Tibial nerve (tissue), 4 donors: ENCODE measurements around the gene CASP1. TPM values are rescaled to one million over a fixed set of nuclear protein-coding genes. Genes with fewer than 3 reads are reported as not detected.

Experiments used
- DNase-seq, 2 donors: peaks; one replicate each; pipeline ENCODE4 v3.0.0-alpha.2; 2019; ENCODE audit warnings: low spot score in 2 of 2
- H3K27ac ChIP-seq, 4 donors: fragments of 200-600 bp; sonication (generic) in 3 of 4; one replicate each; pipeline ENCODE4 v1.5.1; 2017 to 2019; ENCODE audit warnings: mild to moderate bottlenecking in 1 of 4
- H3K27me3 ChIP-seq, 2 donors: fragments of 200-600 bp; sonication (generic) in 1 of 2; one replicate each; pipeline versions ENCODE4 v1.5.1 to v1.6.0; 2017 to 2019
- H3K36me3 ChIP-seq, 3 donors: fragments of 200-600 bp; sonication (generic); one replicate each; pipeline ENCODE4 v1.5.1; 2018 to 2019
- H3K4me1 ChIP-seq, 4 donors: fragments of 200-600 bp; sonication (generic) in 3 of 4; one replicate each; pipeline ENCODE4 v1.5.1; 2017 to 2019
- H3K4me3 ChIP-seq, 4 donors: fragments of 200-600 bp; sonication (generic) in 3 of 4; one replicate each; pipeline ENCODE4 v1.5.1; 2017 to 2019; ENCODE audit warnings: mild to moderate bottlenecking in 1 of 4, moderate library complexity in 1 of 4
- H3K9me3 ChIP-seq, 4 donors: fragments of 200-600 bp; sonication (generic) in 3 of 4; one replicate each; pipeline ENCODE4 v1.5.1; 2017 to 2019
- EP300 ChIP-seq, 2 donors: sonication (generic); formaldehyde crosslinking; IDR thresholded peaks; one replicate each; pipeline ENCODE4 v1.6.1; 2017; ENCODE audit warnings: antibody characterized with exemption in 2 of 2, mild to moderate bottlenecking in 1 of 2
- POLR2A ChIP-seq, 2 donors: fragments of 450-650 bp; IDR thresholded peaks; one replicate each; pipeline ENCODE4 v1.6.1; 2017; ENCODE audit warnings: antibody characterized with exemption in 2 of 2, mild to moderate bottlenecking in 2 of 2, moderate library complexity in 2 of 2
- WGBS, 2 donors: methylation state at CpG; one replicate each; pipeline ENCODE4 v1.1.5; 2018; 5-methylcytosine and 5-hydroxymethylcytosine counted together
- total RNA-seq, 4 donors: library from RNA; depleted of rRNA; stranded (reverse); fragments of >200 nt; gene quantifications; one replicate each; pipeline ENCODE4 v1.1.0, GENCODE V29; 2016
- TF ChIP-seq, protein P1 (sequence below), 5 experiments: fragments of 200-600 bp in 3 of 5; fragments of 450-650 bp in 2 of 5; sonication (generic) in 3 of 5; IDR thresholded peaks; one replicate each; pipeline ENCODE4 v1.5.1; 2016 to 2019; ENCODE audit warnings: antibody characterized with exemption in 5 of 5, mild to moderate bottlenecking in 3 of 5, moderate library complexity in 2 of 5

Gene CASP1
- total RNA-seq, 4 donors from 2014 or later, result 8.5 to 15.0 (median 8.9) TPM

DNA sequence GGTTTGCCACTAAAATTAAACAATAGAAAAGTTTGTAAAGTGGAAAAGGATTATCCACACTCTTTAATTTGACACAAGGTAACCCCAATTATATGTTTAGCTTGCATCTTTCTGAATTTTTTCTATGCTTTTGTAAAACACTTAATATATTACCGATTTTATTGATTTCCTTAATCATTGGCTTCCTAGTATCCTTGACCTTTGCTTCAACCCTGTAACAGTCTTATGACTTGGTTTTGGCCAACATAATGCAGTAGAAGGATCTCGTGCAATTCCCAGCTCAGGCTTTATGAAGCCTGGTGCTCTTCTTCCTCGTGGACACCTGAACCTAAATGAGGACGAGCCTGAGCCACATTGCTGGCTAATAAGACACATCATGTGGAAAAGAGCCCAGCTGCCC, 43.0 kb downstream of the CASP1 start:
- no peak for DNase-seq
- WGBS, 2 donors, result 84 to 86% methylated on average over 4 of the region's 4 CpGs
- no peak overlapping the region for H3K27ac ChIP-seq

DNA sequence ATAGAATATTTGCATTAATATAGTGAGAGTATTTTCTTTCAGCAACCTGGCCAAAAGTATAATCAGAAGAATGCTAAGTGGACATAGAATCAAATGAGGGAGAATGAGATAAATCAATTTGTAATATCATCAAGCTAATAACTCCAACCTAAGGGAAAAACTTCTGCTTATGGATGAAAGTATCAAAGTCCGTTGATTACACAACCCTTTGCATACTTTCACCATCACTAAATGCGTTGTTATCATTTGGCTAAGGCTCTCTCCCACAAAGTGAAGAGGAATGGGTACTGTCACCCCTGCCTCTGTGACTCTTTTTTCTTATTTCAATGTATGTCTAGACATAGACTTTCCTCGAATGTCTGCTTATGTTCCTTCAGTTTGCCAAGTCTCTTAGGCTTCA, 50.1 kb downstream of the CASP1 start:
- no peaks in the 10 kb centered on the region for H3K4me1 ChIP-seq
- 87 to 88% methylated on average over 3 of the region's 3 CpGs for WGBS, 2 donors
- no peak for TF ChIP-seq POLR2A (IDR thresholded peaks at IDR 0.05)
- TF ChIP-seq EP300 (IDR thresholded peaks at IDR 0.05), result no peak
- TF ChIP-seq, protein P1, sequence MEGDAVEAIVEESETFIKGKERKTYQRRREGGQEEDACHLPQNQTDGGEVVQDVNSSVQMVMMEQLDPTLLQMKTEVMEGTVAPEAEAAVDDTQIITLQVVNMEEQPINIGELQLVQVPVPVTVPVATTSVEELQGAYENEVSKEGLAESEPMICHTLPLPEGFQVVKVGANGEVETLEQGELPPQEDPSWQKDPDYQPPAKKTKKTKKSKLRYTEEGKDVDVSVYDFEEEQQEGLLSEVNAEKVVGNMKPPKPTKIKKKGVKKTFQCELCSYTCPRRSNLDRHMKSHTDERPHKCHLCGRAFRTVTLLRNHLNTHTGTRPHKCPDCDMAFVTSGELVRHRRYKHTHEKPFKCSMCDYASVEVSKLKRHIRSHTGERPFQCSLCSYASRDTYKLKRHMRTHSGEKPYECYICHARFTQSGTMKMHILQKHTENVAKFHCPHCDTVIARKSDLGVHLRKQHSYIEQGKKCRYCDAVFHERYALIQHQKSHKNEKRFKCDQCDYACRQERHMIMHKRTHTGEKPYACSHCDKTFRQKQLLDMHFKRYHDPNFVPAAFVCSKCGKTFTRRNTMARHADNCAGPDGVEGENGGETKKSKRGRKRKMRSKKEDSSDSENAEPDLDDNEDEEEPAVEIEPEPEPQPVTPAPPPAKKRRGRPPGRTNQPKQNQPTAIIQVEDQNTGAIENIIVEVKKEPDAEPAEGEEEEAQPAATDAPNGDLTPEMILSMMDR (IDR thresholded peaks at IDR 0.05), result no peak

More for the DNA sequence above, 43.0 kb downstream of the CASP1 start:
- no peaks in the 10 kb centered on the region for H3K4me1 ChIP-seq
- peaks cover 0 to 11% (median 3%) of the 10 kb centered on the region in 4 donors for H3K9me3 ChIP-seq
- no peaks in the 10 kb centered on the region for H3K27me3 ChIP-seq
- TF ChIP-seq POLR2A (IDR thresholded peaks at IDR 0.05), result no peak
- TF ChIP-seq EP300 (IDR thresholded peaks at IDR 0.05), result no peak
- no peaks in the 10 kb centered on the region for H3K36me3 ChIP-seq
- H3K4me3 ChIP-seq, result no peak overlapping the region

DNA sequence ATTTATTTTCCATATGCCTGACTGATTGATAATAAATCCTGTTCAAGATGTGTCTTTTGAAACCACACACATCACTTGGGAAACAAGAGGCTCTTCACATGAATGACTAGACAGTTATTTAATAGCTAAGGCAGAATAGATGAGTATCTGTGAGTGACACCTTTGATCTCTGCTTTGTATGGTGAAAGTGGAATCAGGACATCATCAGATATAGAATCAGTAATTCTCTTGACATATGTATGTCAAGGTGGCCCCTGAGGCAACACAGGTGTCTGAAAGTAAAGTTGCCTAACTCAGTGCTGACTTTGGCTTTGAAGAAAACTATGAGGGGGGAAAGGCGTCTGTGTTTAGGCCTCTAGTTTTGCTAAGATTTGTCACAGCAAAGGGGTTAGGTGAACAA, 55.1 kb downstream of the CASP1 start:
- 90 to 96% methylated on average over 1 of the region's 1 CpG for WGBS, 2 donors
- Histone ChIP-seq H3K4me3 (no peak overlapping the region), H3K36me3 (no peaks in the 10 kb centered on the region), H3K27ac (no peak overlapping the region), H3K4me1 (no peaks in the 10 kb centered on the region), H3K9me3 (no peaks in the 10 kb centered on the region), H3K27me3 (no peaks in the 10 kb centered on the region)
- no peak for DNase-seq
- TF ChIP-seq EP300 (IDR thresholded peaks at IDR 0.05) (no peak), POLR2A (IDR thresholded peaks at IDR 0.05) (no peak)
- TF ChIP-seq, protein P1 (IDR thresholded peaks at IDR 0.05), result no peak

More for the DNA sequence above, 50.1 kb downstream of the CASP1 start:
- Histone ChIP-seq H3K9me3 (peaks cover 0 to 15% (median 3%) of the 10 kb centered on the region in 4 donors), H3K27me3 (no peaks in the 10 kb centered on the region), H3K4me3 (no peak overlapping the region), H3K36me3 (no peaks in the 10 kb centered on the region), H3K27ac (no peak overlapping the region)
- DNase-seq, result no peak

Other genes with a start within 250 kb of the CASP1 start
- gene CASP12, start 136.7 kb downstream of the CASP1 start, total RNA-seq, result 1 to 10 TPM in 3 of 4 donors, not detected in 1; 1.7 to 2.3 (median 2.2) TPM
- gene CASP4, start 66.6 kb downstream of the CASP1 start, total RNA-seq, result 100 to 1,000 TPM in 1 of 4 donors, 10 to 100 TPM in 3; 60.7 to 105 (median 85.4) TPM
- gene CASP5, start 12.0 kb downstream of the CASP1 start, total RNA-seq, result under 1 TPM in 1 of 4 donors, not detected in 3; 0.30 TPM
- 10 to 100 TPM in 3 of 4 donors, 1 to 10 TPM in 1; 1.5 to 21.6 (median 17.1) TPM for gene CARD16, start 10.2 kb upstream of the CASP1 start, total RNA-seq
- gene CARD18, start 104.6 kb upstream of the CASP1 start, total RNA-seq, result not detected